SK-MEL-5 (cell line): Measurements from ENCODE around the gene OLIG1. TPM values are rescaled to one million over a fixed set of nuclear protein-coding genes. Genes with fewer than 3 reads are reported as not detected.
A peak's percentile ranks its signal among the peaks of the same experiment; 100 is the strongest.

ENCODE experiments used
- DNase-seq: peaks from one replicate; pipeline ENCODE4 v3.0.0-alpha.2; 2016; ENCODE audit warnings: low read depth, low spot score
- in situ Hi-C: cut with HindIII; loops from 2 replicates; pipeline ENCODE4 v1.10.0; 2016; ENCODE audit warnings: low sequenced_read_pairs, high pct_unique_total_duplicates, low pct_unique_long_range_greater_than_20kb
- total RNA-seq: library from RNA; depleted of rRNA; stranded (reverse); fragments of >200 nt; shearing (Covaris generic); gene quantifications from 2 replicates; pipeline ENCODE4 v1.2.3, GENCODE V29; 2014

Gene OLIG1
- total RNA-seq, 1 experiment from 2014 or later: 1.5 TPM

GRCh38 chr21:33073636-33074035 is 3.7 kb downstream of the OLIG1 start:
- in situ Hi-C loops: no loop called here
- DNase-seq: no peak

DNA sequence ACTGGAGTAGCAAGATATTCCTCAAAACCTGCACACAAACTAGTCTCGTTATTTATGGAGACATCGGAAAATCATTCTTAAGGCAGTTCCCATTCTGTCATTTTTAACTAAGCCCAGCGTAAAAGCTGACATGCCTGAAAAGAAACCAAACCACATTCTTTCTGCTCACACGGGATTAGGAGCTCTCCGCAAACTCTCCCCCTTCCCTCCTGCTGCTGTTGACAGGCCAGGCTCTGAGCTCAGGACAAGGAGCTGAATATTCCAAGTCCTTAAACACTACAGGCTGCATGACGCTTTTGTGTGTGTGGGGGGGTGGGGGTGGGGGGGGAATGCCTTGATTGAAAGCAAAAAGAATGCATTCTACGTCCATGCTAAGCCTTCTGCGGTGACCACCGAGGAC is 5.2 kb downstream of the OLIG1 start:
- DNase-seq: no peak
- in situ Hi-C loops: no loop called here

GRCh38 chr21:33075596-33076195 is 5.8 kb downstream of the OLIG1 start:
- in situ Hi-C loops: no loop called here
- DNase-seq: no peak

DNA sequence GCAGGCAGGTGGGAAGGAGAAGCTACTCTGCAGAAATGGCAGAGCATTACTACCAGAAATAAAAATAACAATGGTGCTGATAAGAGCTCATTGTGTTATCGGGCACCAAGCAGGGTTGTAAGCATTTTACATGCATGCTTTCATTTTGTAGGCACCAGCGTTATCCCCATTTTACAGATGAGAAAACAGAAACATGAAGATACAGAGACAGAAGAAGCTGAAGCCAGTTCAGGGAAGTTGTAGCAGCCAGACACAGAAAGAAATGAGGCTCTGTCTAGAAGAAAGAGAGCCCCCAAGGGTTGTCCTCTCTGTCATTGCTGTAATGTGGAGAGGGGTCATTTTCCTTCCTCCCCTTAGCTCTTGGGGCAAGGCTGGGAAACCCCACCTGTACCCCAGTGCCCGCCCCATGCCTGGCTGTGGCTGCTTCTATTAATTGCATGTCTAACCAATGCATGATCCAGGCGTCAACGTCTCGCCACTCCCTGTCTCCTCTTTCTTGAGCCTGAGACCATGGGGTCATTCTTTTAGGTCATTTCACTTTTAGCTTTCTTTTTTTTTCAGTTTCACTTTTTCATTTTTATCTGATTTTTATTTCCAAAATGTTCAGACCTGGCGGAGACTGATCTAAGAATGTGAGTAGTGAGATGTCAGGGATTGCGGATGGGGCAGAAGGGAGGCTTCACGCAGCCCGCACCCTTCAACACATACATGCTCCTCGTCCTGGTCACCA is 6.8 kb downstream of the OLIG1 start:
- in situ Hi-C loops: no loop called here
- no peak for DNase-seq

- in situ Hi-C loops: no loop called here
- DNase-seq: peak; percentile 96
Measured at GRCh38 chr21:33078907-33079582, 9.1 kb downstream of the OLIG1 start.

DNA sequence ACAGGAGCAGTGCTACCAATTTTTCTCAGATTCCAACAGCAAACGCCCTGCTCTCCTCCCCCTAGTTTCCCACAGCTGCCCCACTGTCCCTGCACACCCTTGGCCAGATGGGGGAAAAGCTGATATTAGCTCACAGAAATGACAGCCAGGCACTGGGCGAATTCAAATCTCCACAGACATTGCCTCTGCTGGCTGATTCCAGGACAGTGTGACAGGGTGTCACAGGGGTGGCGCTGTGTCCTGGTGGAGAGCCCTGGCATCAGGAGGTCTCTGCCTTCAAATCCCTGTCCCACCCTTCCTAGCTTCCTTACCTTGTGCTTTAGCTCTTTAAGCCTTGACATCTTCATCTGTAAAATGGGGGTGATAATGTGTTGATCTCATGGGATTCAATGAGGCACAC is 10.4 kb downstream of the OLIG1 start:
- in situ Hi-C loops: no loop called here
- DNase-seq: no peak

- in situ Hi-C loops: no loop called here
- no peak for DNase-seq
Measured at GRCh38 chr21:33080776-33081175, 10.8 kb downstream of the OLIG1 start.

- in situ Hi-C loops: no loop called here
- DNase-seq: no peak
Measured at GRCh38 chr21:33088384-33088783, 18.4 kb downstream of the OLIG1 start.

DNA sequence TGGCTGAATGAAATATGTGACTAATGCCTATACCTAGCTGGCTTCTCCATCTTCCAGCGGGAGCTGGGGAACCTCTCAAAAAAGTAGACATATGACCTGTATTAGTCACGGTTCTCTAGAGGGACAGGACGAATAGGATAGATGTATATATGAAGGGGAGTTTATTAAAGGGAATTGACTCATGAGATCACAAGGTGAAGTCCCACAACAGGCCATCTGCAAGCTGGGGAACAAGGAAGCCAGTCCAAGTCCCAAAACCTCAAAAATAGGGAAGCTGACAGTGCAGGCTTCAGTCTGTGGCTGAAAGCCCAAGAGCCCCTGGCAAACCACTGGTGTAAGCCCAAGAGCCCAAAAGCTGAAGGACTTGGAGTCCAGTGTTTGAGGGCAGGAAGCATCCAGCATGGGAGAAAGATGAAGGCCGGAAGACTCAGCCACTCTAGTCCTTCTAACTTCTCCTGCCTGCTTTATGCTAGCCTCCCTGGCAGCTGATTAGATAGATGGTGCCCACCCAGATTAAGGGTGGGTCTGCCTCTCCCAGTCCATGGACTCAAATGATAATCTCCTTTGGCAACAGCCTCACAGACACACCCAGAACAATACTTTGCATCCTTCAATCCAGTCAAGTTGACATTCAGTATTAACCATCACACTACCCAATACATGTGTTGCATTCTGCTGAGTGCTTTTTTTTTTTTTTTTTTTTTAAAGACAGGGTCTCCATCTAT is 19.6 kb downstream of the OLIG1 start:
- in situ Hi-C loops: no loop called here
- no peak for DNase-seq

DNA sequence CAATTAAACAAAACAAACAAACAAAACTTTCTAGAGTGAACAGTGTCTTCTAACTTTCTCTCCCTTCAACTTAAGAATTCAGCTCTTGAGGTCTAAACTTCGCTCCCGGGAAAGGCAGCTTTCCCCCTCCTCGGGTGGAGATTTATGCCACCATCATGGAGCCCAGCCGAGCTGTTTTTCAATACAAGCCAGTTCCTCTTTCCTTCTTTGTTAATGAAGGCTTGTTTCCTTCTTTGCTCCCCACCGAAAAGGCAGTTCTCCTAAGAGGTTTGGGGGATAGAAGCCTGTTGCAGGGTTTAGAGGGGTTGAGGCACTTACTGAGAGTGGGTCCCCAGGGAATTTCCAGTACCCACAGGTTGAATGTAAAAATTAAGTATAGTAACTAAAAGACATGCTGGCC is 26.5 kb downstream of the OLIG1 start:
- in situ Hi-C loops: no loop called here
- DNase-seq: no peak

DNA sequence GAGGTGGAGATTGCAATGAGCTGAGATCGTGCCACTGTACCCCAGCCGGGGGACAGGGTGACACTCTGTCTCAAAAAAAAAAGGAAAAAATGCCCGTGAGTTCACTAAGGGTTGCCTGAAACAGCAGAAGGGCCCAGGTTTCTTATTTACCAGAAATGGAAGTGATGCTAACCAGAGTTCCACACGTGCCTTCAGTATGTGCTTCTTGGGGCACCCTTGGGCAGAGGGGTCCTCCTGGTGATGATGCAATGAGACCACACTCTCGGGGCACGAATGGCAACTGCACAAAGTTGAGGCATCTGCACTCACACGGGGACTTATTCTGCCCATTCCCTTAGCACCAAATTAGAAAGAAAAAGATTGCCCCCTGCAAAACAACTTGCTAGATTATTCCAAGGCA is 29.2 kb downstream of the OLIG1 start:
- DNase-seq: no peak
- in situ Hi-C loops: no loop called here

GRCh38 chr21:33101300-33101911 is 31.5 kb downstream of the OLIG1 start:
- no peak for DNase-seq
- in situ Hi-C loops: no loop called here

DNA sequence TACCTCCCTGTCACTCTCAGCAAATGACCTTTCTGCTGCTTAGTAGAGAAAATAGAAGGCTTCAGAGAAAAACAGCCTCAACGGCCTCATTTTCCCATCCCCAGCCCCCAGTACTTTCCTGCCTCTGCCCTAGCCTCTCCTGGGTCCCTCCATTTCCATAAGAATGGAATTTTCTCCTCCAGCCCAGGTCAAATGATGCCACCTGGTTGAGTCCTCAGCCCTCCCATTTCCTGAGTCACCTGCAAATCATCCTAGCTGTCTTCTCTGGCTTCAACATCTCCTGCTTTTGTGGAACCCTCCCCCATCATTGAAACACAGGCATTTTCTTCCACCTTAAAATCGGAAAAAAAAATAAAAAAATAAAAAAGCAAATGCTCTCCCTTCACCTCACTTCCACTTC is 35.1 kb downstream of the OLIG1 start:
- in situ Hi-C loops: no loop called here

GRCh38 chr21:33108228-33108627 is 38.3 kb downstream of the OLIG1 start:
- in situ Hi-C loops: no loop called here
- DNase-seq: no peak

More for the DNA sequence above, 35.1 kb downstream of the OLIG1 start:
- DNase-seq: no peak

DNA sequence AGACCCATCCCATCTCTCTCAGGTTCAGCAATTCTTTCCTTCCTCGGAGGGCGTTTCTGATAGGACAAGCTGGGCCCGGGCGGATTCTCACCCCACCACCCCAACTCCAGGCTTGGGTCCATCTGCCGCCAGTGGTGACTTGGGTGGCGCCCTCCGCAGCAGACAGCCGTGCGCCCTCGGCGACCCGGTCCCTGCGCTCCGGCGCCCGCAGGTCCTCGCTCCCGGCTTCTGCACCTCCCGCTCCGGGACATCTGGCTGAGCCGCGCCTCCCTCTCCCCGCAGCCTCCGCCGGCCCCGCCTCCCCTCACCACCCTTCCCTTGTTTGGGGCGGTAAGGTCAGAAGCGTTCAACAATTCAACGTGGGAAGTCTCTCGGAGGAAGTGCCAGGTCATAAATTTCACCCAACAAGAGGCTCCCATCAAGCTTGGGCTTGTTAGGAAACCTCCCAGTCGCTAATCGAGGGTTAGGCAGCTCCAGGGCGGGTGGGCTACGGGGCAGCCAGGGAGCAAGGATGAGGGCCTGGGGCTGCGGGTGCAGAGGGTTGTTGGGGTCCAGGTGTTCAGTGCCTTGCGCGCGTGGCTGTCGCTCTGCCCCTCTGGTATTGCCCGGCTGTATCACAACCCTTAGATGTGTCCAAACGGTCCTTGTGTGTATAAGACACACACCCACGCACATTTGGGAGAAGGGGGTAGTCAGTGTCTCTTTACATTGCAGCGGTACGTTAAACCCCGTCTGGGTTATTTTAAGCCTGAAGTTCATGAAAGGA is 39.8 kb downstream of the OLIG1 start:
- in situ Hi-C loops: no loop called here
- DNase-seq: no peak

DNA sequence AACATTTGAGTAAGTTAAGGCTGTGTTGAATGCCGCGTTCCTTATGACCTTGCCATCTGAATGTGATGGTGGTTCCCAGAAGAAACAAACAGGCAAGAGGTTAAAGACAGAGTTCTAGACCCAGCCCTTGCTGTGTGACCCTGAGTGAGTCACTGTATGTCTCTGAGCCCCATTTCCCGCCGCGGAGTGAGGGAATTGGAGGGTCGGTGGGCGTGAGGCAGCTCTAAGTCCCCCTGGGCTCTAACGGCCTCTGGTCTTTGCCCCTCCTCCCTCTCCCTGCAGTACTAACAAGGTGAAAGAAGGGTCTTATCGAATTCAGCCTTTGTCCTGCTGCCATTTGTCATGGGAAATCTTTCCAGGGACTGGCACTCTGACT is 40.4 kb downstream of the OLIG1 start:
- in situ Hi-C loops: no loop called here
- no peak for DNase-seq

DNA sequence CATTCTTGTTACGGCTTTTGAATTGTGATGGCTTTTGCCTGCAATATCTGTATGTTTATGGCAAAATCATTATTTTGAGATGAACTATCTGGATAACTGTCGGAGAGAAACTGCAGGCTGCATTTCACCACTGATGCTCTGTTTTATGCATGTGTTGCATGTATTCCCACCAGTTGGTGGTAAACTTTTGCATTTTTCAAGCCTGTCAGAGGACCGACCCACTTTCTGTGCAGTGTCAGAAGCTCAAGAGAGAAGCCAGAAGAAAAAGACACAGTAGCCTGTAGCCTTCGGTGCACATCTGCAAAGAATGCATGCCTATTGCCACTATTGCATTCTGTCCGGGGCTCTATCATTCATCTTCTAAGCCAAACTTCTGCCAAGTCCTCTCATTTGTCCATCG is 41.6 kb downstream of the OLIG1 start:
- no peak for DNase-seq
- in situ Hi-C loops: no loop called here
